Body of pancreas (tissue), 4 donors: ENCODE measurements around the gene RFX1. TPM values are rescaled to one million over a fixed set of nuclear protein-coding genes. Genes with fewer than 3 reads are reported as not detected.
A peak's percentile ranks its signal among the peaks of the same experiment; 100 is the strongest.
"Not testable (repeated sequence)": the region's sequence is repeated elsewhere in the genome, so short reads cannot be mapped to it uniquely, and the experiment has no call there.

Experiments used
- ATAC-seq: fragments of 150-250 bp; one replicate; pipeline ENCODE4 v1.9.1; 2016
- DNase-seq, 4 donors: peaks; one replicate each; pipeline ENCODE4 v3.0.0-alpha.2; 2019
- H3K27ac ChIP-seq, 4 donors: fragments of 200-600 bp; sonication (generic); 1 replicate in 3 of 4; 2 replicates in 1 of 4; pipeline versions ENCODE4 v1.5.1 to v1.6.1; 2016 to 2019; ENCODE audit warnings: mild to moderate bottlenecking in 1 of 4, mixed read lengths in 1 of 4, moderate library complexity in 1 of 4
- H3K27me3 ChIP-seq, 2 donors: fragments of 200-600 bp; sonication (generic); one replicate each; pipeline ENCODE4 v1.6.0; 2016; ENCODE audit warnings: mild to moderate bottlenecking in 1 of 2
- H3K36me3 ChIP-seq, 2 donors: fragments of 200-600 bp; sonication (generic); replicated peaks in 1 of 2; 2 replicates each; pipeline ENCODE4 v1.5.1; 2016; ENCODE audit warnings: low read depth in 2 of 2; ENCODE audit not compliant: insufficient read depth in 1 of 2
- H3K4me1 ChIP-seq: fragments of 200-600 bp; sonication (generic); one replicate; pipeline ENCODE4 v1.6.0; 2016
- H3K4me3 ChIP-seq, 2 donors: fragments of 200-600 bp; sonication (generic); 1 replicate in 1 of 2; 2 replicates in 1 of 2; pipeline ENCODE4 v1.5.1; 2016 to 2019
- H3K9me3 ChIP-seq, 3 donors: fragments of 200-600 bp; sonication (generic); 1 replicate in 2 of 3; 2 replicates in 1 of 3; pipeline ENCODE4 v1.5.1; 2016
- POLR2A ChIP-seq, 3 donors: fragments of 450-650 bp; IDR thresholded peaks; one replicate each; pipeline ENCODE4 v1.6.1; 2016; ENCODE audit warnings: antibody characterized with exemption in 3 of 3, mild to moderate bottlenecking in 2 of 3
- WGBS, 2 donors: methylation state at CpG; one replicate each; pipeline ENCODE4 v1.1.5; 2017; 5-methylcytosine and 5-hydroxymethylcytosine counted together
- intact Hi-C: fragments of 100-400 bp; cut with DNase I; formaldehyde crosslinking; loops from one replicate; pipeline ENCODE4 v1.15.1; 2023
- total RNA-seq, 2 donors: library from RNA; depleted of rRNA; stranded (reverse); fragments of >200 nt; gene quantifications; one replicate each; pipeline ENCODE4 v1.1.0, GENCODE V29; 2016
- TF ChIP-seq, protein P1 (sequence below), 7 experiments: fragments of 450-650 bp in 4 of 7; fragments of 200-600 bp in 3 of 7; sonication (generic) in 3 of 7; IDR thresholded peaks; one replicate each; pipeline ENCODE4 v1.5.1; 2016 to 2019; ENCODE audit warnings: antibody characterized with exemption in 7 of 7

Gene RFX1
- total RNA-seq, 2 donors from 2014 or later: 3.9 to 7.6 TPM

DNA sequence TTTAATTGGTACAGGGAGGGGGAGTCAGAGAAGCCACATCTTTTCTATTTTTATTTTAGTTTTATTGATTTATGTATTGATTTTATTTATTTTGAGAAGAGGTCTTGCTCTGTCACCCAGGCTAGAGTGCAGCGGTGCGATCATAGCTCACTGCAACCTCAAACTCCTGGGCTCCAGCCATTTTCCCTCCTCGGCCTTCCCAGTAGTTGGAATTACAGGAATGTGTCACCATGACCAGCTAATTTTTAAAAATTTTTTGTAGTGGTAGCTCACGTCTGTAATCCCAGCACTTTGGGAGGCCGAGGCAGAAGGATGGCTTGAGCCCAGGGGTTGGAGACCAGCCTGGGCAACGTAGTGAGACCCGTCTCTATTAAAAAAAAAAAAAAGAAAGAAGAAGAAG lies 29.6 kb upstream of the RFX1 start:
- 74 to 82% methylated on average over 7 of the region's 7 CpGs for WGBS, 2 donors
- no peak overlapping the region for H3K4me3 ChIP-seq
- no peak overlapping the region for H3K27ac ChIP-seq
- H3K9me3 ChIP-seq: no peaks in the 10 kb centered on the region
- DNase-seq (no peak), ATAC-seq (no peak)
- TF ChIP-seq POLR2A (IDR thresholded peaks at IDR 0.05): no peak
- TF ChIP-seq, protein P1, sequence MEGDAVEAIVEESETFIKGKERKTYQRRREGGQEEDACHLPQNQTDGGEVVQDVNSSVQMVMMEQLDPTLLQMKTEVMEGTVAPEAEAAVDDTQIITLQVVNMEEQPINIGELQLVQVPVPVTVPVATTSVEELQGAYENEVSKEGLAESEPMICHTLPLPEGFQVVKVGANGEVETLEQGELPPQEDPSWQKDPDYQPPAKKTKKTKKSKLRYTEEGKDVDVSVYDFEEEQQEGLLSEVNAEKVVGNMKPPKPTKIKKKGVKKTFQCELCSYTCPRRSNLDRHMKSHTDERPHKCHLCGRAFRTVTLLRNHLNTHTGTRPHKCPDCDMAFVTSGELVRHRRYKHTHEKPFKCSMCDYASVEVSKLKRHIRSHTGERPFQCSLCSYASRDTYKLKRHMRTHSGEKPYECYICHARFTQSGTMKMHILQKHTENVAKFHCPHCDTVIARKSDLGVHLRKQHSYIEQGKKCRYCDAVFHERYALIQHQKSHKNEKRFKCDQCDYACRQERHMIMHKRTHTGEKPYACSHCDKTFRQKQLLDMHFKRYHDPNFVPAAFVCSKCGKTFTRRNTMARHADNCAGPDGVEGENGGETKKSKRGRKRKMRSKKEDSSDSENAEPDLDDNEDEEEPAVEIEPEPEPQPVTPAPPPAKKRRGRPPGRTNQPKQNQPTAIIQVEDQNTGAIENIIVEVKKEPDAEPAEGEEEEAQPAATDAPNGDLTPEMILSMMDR (IDR thresholded peaks at IDR 0.05): no peak
- H3K4me1 ChIP-seq: peaks cover 14% of the 10 kb centered on the region
- H3K36me3 ChIP-seq: no peaks in the 10 kb centered on the region
- no peaks in the 10 kb centered on the region for H3K27me3 ChIP-seq
- intact Hi-C loops: no loop called here

DNA sequence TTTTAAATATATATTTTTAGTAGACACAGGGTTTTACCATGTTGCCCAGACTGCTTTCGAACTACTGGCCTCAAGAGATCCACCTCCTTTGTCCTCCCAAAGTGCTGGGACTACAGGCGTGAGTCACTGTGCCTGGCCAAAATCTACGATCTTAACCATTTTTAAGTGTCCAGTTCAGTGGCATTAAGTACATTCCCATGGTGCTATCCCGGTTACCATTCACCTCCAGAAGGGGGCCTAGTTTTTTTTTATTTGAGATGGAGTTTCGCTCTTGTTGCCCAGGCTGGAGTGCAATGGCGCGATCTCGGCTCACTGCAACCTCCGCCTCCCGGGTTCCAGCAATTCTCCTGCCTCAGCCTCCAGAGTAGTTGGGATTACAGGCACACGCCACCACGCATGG lies 29.0 kb upstream of the RFX1 start:
- H3K27ac ChIP-seq, H3K27me3 ChIP-seq, intact Hi-C loops, H3K4me3 ChIP-seq, DNase-seq, H3K36me3 ChIP-seq, H3K9me3 ChIP-seq, ATAC-seq: not testable (repeated sequence)
- WGBS, 2 donors: 86 to 88% methylated on average over 12 of the region's 12 CpGs
- peaks cover 14% of the 10 kb centered on the region for H3K4me1 ChIP-seq

DNA sequence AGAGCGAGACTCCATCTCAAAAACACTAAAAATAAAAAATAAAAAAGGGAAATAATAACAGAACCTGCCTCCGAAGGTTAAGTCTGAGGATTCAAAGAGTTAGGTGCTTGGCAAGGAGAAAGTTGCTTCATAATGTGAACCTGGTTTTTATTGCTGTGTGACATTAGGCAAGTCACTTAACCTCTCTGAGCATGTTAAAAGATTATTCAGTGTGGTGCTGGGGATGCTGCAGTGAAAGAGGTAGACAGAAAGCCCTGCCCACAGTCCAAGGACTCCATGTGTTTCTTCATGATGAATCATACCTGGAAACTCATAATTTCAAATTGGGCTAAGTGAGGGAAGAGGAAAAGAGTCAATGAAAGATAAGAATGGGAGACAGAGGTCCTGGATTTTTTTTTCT lies 27.8 kb upstream of the RFX1 start:
- ATAC-seq: no peak
- TF ChIP-seq POLR2A (IDR thresholded peaks at IDR 0.05): no peak
- TF ChIP-seq, protein P1 (IDR thresholded peaks at IDR 0.05): no peak
- Histone ChIP-seq H3K4me3 (no peak overlapping the region), H3K4me1 (peaks cover 14% of the 10 kb centered on the region), H3K27me3 (no peaks in the 10 kb centered on the region), H3K36me3 (no peaks in the 10 kb centered on the region), H3K9me3 (no peaks in the 10 kb centered on the region), H3K27ac (no peak overlapping the region)
- intact Hi-C loops: no loop called here
- DNase-seq: no peak
- WGBS, 2 donors: 84 to 93% methylated on average over 2 of the region's 2 CpGs

DNA sequence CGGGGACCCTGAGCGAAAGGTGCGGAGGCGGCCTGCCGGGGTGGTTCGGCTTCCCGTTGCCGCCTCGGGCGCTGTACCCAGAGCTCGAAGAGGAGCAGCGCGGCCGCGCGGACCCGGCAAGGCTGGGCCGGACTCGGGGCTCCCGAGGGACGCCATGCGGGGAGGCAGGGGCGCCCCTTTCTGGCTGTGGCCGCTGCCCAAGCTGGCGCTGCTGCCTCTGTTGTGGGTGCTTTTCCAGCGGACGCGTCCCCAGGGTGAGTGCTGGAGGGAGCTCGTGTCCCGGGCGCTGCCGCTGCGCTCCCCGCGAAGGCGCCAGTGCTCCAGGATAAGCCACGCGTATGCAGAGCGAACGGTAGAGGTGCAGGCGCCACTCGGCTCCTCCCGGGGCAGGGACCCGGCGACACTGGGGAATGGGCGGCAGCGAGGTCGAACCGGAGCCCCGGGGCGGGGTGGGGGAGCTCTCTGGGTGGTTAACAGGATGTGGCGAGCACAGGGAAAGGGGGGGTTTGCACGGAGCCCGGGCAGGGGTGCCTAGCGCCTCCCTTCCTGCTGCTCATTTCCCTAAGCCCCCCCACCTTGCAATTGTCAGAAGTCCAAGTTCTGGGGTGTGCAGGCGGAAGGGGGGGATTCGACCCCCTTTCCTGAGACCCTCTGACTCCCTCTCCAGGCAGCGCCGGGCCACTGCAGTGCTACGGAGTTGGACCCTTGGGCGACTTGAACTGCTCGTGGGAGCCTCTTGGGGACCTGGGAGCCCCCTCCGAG lies 25.8 kb upstream of the RFX1 start, which contains the start of gene IL27RA:
Gene IL27RA (plus strand): TSS at position 44 of the 762 bp plus-strand sequence. CDS start 111 bp downstream, at position 155.
- intact Hi-C loops: no loop called here
- Histone ChIP-seq H3K36me3 (no peaks in the 10 kb centered on the region), H3K4me1 (peaks cover 14% of the 10 kb centered on the region), H3K27me3 (no peaks in the 10 kb centered on the region), H3K9me3 (no peaks in the 10 kb centered on the region), H3K27ac (peak within 1 kb of the TSS in 3 of 4 donors; percentile 49 to 76 (median 64)), H3K4me3 (peak within 1 kb of the TSS; percentile 50)
- 0% methylated on average over 4 to 31 of the region's 63 CpGs for WGBS, 2 donors
- TF ChIP-seq, protein P1 (IDR thresholded peaks at IDR 0.05): peak in 6 of 7 experiments; percentile 38 to 74 (median 57)
- peak in 2 of 3 donors; percentile 47 to 52 for TF ChIP-seq POLR2A (IDR thresholded peaks at IDR 0.05)
- peak; percentile 85 for ATAC-seq
- peak; percentile 60 to 68 (median 66) for DNase-seq

DNA sequence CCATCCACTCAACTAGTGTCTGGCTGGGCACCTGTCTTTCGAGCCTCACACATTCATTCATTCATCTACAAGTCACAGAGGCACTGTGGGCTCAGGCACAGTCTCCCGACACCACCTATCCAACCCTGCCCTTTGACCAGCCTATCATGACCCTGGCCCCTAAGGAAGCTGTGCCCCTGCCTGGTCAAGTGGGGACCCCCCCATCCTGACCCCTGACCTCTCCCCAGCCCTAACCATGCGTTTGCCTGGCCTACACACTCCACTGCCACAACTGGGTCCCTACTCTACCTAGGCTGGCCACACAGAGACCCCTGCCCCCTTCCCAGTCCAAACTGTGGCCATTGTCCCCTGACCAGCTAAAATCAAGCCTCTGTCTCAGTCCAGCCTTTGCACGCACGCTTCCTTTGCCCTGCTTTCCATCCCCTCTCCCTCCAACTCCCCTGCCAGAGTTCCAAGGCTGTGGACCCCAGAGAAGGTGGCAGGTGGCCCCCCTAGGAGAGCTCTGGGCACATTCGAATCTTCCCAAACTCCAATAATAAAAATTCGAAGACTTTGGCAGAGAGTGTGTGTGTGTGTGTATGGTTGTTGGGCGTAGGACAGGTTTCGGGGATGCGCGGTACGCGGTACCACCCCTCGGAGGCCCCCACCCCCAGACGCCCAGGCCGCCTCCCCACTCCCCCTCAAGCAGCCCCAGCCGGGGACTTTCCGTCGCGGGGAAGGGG lies 25.0 kb upstream of the RFX1 start:
- Histone ChIP-seq H3K27me3 (no peaks in the 10 kb centered on the region), H3K36me3 (no peaks in the 10 kb centered on the region), H3K4me1 (peaks cover 14% of the 10 kb centered on the region), H3K27ac (peak overlapping the region in 3 of 4 donors; percentile 49 to 76 (median 64)), H3K4me3 (peak overlapping the region; percentile 50), H3K9me3 (no peaks in the 10 kb centered on the region)
- ATAC-seq (no peak), DNase-seq (no peak)
- no peak for TF ChIP-seq POLR2A (IDR thresholded peaks at IDR 0.05)
- WGBS, 2 donors: 50 to 66% methylated on average over 7 to 9 of the region's 20 CpGs
- intact Hi-C loops: no loop called here
